ENCODE measurements around the gene ZNF490. TPM values are rescaled to one million over a fixed set of nuclear protein-coding genes. Genes with fewer than 3 reads are reported as not detected.

ZNF490 gene
- polyA plus RNA-seq, 2 of the 4 experiments (the other 2 are of a cell fraction), result 0.57 to 2.4 TPM

DNA sequence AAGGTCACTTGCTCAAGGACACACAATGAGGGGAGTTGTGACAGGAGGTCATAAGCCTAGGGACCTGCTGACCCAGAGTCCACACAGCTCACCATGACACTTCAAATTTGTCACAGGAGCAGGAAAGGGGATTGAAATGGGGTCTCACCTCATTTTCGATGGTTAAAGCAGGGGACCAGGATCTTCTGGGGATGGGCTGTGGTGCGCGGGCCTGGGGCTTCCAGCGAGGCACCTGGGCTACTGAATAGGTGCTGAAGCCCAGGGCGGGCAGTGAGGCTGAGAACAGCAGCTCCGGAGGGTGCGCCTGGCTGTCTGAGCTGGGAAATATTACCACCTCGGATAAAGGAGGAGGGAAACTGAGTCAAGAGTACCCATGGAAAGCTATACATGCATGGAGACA is 44.9 kb upstream of the ZNF490 start (continued):
- TF ChIP-seq, protein P1, sequence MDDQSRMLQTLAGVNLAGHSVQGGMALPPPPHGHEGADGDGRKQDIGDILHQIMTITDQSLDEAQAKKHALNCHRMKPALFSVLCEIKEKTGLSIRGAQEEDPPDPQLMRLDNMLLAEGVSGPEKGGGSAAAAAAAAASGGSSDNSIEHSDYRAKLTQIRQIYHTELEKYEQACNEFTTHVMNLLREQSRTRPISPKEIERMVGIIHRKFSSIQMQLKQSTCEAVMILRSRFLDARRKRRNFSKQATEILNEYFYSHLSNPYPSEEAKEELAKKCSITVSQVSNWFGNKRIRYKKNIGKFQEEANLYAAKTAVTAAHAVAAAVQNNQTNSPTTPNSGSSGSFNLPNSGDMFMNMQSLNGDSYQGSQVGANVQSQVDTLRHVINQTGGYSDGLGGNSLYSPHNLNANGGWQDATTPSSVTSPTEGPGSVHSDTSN (IDR thresholded peaks at IDR 0.05), result no peak
- TF ChIP-seq ZNF302 (CRISPR knock-in tag; IDR thresholded peaks at IDR 0.05) (no peak), HOXB13 (CRISPR knock-in tag; IDR thresholded peaks at IDR 0.05; ENCODE audit: low read depth) (no peak), NPAS2 (CRISPR knock-in tag; IDR thresholded peaks at IDR 0.05; ENCODE audit: borderline replicate concordance) (no peak)

DNA sequence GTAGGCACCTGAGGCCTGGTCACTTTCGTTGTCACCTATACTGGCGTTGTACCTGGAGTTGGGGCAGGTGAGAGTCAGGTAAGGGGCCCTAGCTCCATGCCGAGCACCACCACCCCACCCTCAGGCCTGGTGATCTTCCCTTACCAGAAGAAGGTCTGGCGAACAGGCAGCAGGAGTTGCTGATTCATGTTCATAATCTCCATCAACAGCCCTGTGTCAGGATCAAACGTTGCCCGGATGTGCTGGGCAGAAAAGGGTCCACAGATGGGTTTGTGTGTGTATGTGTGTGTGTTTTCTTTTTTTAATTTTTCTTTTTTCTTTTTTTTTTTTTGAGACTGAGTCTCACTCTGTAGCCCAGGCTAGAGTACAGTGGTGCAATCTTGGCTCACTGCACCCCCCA is 41.6 kb upstream of the ZNF490 start:
- TF ChIP-seq CHD2 (IDR thresholded peaks at IDR 0.05; ENCODE audit: low read length, partially characterized antibody), result no peak
- TF ChIP-seq CBX8 (IDR thresholded peaks at IDR 0.05), result no peak
- no peak for TF ChIP-seq SREBF2 (IDR thresholded peaks at IDR 0.05)
- no peak for TF ChIP-seq EHMT2 (IDR thresholded peaks at IDR 0.05; ENCODE audit: low read depth)
- TF ChIP-seq TFCP2L1 (CRISPR knock-in tag; IDR thresholded peaks at IDR 0.05), result no peak
- TF ChIP-seq, protein P2, sequence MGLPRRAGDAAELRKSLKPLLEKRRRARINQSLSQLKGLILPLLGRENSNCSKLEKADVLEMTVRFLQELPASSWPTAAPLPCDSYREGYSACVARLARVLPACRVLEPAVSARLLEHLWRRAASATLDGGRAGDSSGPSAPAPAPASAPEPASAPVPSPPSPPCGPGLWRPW (IDR thresholded peaks at IDR 0.05), result no peak
- TF ChIP-seq POLR2AphosphoS2 (conservative IDR thresholded peaks at IDR 0.05; ENCODE audit: low read length), result no peak
- TF ChIP-seq KDM1A (IDR thresholded peaks at IDR 0.05; ENCODE audit: low read depth), result no peak
- TF ChIP-seq SMC3 (IDR thresholded peaks at IDR 0.05), result no peak
- no peak for TF ChIP-seq RNF2 (IDR thresholded peaks at IDR 0.05; ENCODE audit: borderline replicate concordance, low read depth)
- peaks cover 2% of the 10 kb centered on the region; the same call in 1 of the 3 replicates for H3K9me3 ChIP-seq
- ChIA-PET POLR2A (no interaction called here), CTCF (no interaction called here)
- H3K4me3 ChIP-seq, result no peak overlapping the region
- no peak overlapping the region for H3K27ac ChIP-seq
- H3K4me1 ChIP-seq, result no peaks in the 10 kb centered on the region
- FAIRE-seq (no peak), DNase-seq (ENCODE audit: low read depth in 1 of 2, low spot score in 1 of 2) (no peak), ATAC-seq (no peak)
- no peak overlapping the region for H3K4me2 ChIP-seq
- WGBS (ENCODE audit: missing lambda C conversion rate), result 85% methylated on average over 6 of the region's 6 CpGs

DNA sequence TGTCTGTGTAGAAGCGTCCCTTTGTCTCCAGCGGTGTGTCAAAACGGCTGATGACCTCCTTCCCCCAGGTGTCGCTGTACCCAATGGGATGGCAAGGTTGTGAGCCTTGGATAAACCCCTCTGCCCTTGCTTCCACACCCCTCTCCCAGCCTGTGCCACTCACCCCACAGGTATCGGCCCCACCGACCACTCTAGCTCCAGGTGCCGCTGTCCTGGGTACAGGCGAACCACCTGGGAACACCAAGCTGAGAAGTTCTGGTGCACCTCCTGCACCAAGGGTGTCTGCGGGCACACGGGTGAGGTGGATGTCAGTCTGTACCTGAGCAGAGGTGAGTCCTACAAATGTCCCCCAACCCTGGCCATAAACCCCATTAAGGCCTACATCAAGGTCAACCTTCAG is 39.3 kb upstream of the ZNF490 start:
- FAIRE-seq (no peak), ATAC-seq (no peak), DNase-seq (ENCODE audit: low read depth in 1 of 2, low spot score in 1 of 2) (no peak)
- POLR2A ChIA-PET, result no interaction called here
- TF ChIP-seq, protein P3, sequence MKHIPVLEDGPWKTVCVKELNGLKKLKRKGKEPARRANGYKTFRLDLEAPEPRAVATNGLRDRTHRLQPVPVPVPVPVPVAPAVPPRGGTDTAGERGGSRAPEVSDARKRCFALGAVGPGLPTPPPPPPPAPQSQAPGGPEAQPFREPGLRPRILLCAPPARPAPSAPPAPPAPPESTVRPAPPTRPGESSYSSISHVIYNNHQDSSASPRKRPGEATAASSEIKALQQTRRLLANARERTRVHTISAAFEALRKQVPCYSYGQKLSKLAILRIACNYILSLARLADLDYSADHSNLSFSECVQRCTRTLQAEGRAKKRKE (CRISPR knock-in tag; IDR thresholded peaks at IDR 0.05; ENCODE audit: low read depth), result no peak
- TF ChIP-seq FOSL2 (IDR thresholded peaks at IDR 0.05) (no peak), FOSL2 (CRISPR knock-in tag; IDR thresholded peaks at IDR 0.05) (no peak), ZNF302 (CRISPR knock-in tag; IDR thresholded peaks at IDR 0.05) (no peak)
- CTCF ChIA-PET, result interaction anchor here (0.7 kb wide), 1 partner anchor 855 kb away, joined by 3 read pairs; no protein-coding TSS in a partner anchor
- Histone ChIP-seq H3K27ac (no peak overlapping the region), H3K4me2 (no peak overlapping the region), H3K9me3 (peaks cover 5% of the 10 kb centered on the region; the same call in 1 of the 3 replicates), H3K4me1 (no peaks in the 10 kb centered on the region), H3K4me3 (no peak overlapping the region)
- WGBS (ENCODE audit: missing lambda C conversion rate), result 95% methylated on average over 6 of the region's 10 CpGs

DNA sequence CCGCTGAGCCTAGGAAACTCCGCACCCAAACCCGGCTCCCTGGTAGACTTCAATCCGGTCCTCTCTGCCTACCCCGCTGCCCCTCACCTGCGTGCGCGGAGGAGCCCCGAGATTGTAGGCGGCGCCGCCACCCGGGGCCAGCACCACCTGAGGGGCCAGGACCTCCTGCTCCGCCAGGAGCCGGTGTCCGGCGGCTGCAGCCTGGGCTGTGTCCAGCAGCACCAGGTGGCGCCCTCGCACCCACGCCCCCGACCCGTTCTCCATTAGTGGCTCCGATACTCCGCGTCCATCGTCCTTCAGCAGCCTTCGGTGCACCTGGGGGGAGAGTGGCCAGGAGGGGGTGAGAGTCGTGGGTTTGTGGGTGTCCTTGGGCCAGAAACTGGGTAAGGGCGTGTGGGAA is 37.5 kb upstream of the ZNF490 start:
- no peak for FAIRE-seq
- ChIA-PET CTCF (no interaction called here), POLR2A (no interaction called here)
- no peak overlapping the region for H3K4me3 ChIP-seq
- TF ChIP-seq TFCP2L1 (CRISPR knock-in tag; IDR thresholded peaks at IDR 0.05), result no peak
- TF ChIP-seq MAFK (IDR thresholded peaks at IDR 0.05; ENCODE audit: partially characterized antibody), result no peak
- TF ChIP-seq, protein P4, sequence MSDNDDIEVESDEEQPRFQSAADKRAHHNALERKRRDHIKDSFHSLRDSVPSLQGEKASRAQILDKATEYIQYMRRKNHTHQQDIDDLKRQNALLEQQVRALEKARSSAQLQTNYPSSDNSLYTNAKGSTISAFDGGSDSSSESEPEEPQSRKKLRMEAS (IDR thresholded peaks at IDR 0.05), result no peak
- TF ChIP-seq SMC3 (IDR thresholded peaks at IDR 0.05), result no peak
- no peak for TF ChIP-seq NPAS2 (CRISPR knock-in tag; IDR thresholded peaks at IDR 0.05; ENCODE audit: borderline replicate concordance)
- no peak for TF ChIP-seq CEBPB (IDR thresholded peaks at IDR 0.05)
- TF ChIP-seq JUN (IDR thresholded peaks at IDR 0.05), result no peak
- no peak for TF ChIP-seq CHD4 (IDR thresholded peaks at IDR 0.05; ENCODE audit: borderline replicate concordance)
- no peak for TF ChIP-seq MAZ (IDR thresholded peaks at IDR 0.05; ENCODE audit: borderline replicate concordance, low read depth, low read length)
- TF ChIP-seq, protein P5, sequence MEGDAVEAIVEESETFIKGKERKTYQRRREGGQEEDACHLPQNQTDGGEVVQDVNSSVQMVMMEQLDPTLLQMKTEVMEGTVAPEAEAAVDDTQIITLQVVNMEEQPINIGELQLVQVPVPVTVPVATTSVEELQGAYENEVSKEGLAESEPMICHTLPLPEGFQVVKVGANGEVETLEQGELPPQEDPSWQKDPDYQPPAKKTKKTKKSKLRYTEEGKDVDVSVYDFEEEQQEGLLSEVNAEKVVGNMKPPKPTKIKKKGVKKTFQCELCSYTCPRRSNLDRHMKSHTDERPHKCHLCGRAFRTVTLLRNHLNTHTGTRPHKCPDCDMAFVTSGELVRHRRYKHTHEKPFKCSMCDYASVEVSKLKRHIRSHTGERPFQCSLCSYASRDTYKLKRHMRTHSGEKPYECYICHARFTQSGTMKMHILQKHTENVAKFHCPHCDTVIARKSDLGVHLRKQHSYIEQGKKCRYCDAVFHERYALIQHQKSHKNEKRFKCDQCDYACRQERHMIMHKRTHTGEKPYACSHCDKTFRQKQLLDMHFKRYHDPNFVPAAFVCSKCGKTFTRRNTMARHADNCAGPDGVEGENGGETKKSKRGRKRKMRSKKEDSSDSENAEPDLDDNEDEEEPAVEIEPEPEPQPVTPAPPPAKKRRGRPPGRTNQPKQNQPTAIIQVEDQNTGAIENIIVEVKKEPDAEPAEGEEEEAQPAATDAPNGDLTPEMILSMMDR (IDR thresholded peaks at IDR 0.05), result no peak
- TF ChIP-seq CBX8 (IDR thresholded peaks at IDR 0.05), result no peak
- H3K4me2 ChIP-seq, result no peak overlapping the region
- H3K9me3 ChIP-seq, result peaks cover 5% of the 10 kb centered on the region; the same call in 1 of the 3 replicates
- no peak for DNase-seq (ENCODE audit: low read depth in 1 of 2, low spot score in 1 of 2)
- no peak overlapping the region for H3K27ac ChIP-seq
- no peaks in the 10 kb centered on the region for H3K4me1 ChIP-seq
- 66% methylated on average over 11 of the region's 29 CpGs for WGBS (ENCODE audit: missing lambda C conversion rate)
- no peak for ATAC-seq
